Iris pigment epithelial cell (primary cell): ENCODE measurements around the gene SAPCD1.
"Not testable (repeated sequence)": the region's sequence is repeated elsewhere in the genome, so short reads cannot be mapped to it uniquely, and the experiment has no call there.

Source experiments
- DNase-seq: peaks from one replicate; pipeline ENCODE4 v3.0.0-alpha.2; 2011; ENCODE audit warnings: low read depth

The SAPCD1 gene

GRCh38 chr6:31801031-31801927 lies 38.8 kb downstream of the SAPCD1 start:
- not testable (repeated sequence) for DNase-seq

GRCh38 chr6:31805939-31806469 lies 43.5 kb downstream of the SAPCD1 start:
- no peak for DNase-seq

- DNase-seq, result peak; percentile 97
These were observed 44.2 kb downstream of the SAPCD1 start, which contains the start of gene LSM2 for GRCh38 chr6:31806470-31807272. TSS of gene LSM2 (minus strand) at chr6:31806966. CDS start at chr6:31806757, 209 bp downstream.

GRCh38 chr6:31808599-31808998 lies 46.1 kb downstream of the SAPCD1 start:
- DNase-seq, result not testable (repeated sequence)

GRCh38 chr6:31811645-31812044 lies 49.2 kb downstream of the SAPCD1 start:
- DNase-seq, result no peak

- no peak for DNase-seq
These were observed 51.0 kb downstream of the SAPCD1 start for GRCh38 chr6:31813465-31813849.
